HepG2 (cell line): Measurements from ENCODE around the gene SF3B6. TPM values are rescaled to one million over a fixed set of nuclear protein-coding genes. Genes with fewer than 3 reads are reported as not detected.
A peak's percentile ranks its signal among the peaks of the same experiment; 100 is the strongest.

Source experiments
- ARNTL ChIP-seq: sonication (generic); formaldehyde crosslinking; IDR thresholded peaks from 2 replicates; pipeline ENCODE4 v1.4.0; 2020; ENCODE audit warnings: mild to moderate bottlenecking, missing genetic modification reagents
- HDAC2 ChIP-seq: sonication (generic); formaldehyde crosslinking; IDR thresholded peaks from 2 replicates; pipeline ENCODE4 v1.4.0; 2020; ENCODE audit warnings: missing genetic modification reagents
- MZF1 ChIP-seq: sonication (generic); formaldehyde crosslinking; IDR thresholded peaks from 2 replicates; pipeline ENCODE4 v1.8.1; 2023; ENCODE audit warnings: mild to moderate bottlenecking, missing genetic modification reagents, borderline replicate concordance
- NFYB ChIP-seq: sonication (generic); formaldehyde crosslinking; IDR thresholded peaks from 2 replicates; pipeline ENCODE4 v1.4.0; 2020; ENCODE audit warnings: missing genetic modification reagents
- NFYC ChIP-seq: IDR thresholded peaks from 2 replicates; pipeline ENCODE4 v1.6.1; 2016; ENCODE audit warnings: missing genetic modification reagents, missing compliant biosample characterization
- NR0B2 ChIP-seq: sonication (generic); formaldehyde crosslinking; IDR thresholded peaks from 2 replicates; pipeline ENCODE4 v1.4.0; 2020; ENCODE audit warnings: mild to moderate bottlenecking, missing genetic modification reagents
- RCOR2 ChIP-seq: IDR thresholded peaks from 2 replicates; pipeline ENCODE4 v1.6.1; 2016; ENCODE audit warnings: missing biosample characterization, missing genetic modification reagents
- RXRB ChIP-seq: IDR thresholded peaks from 2 replicates; pipeline ENCODE4 v1.6.1; 2016; ENCODE audit warnings: borderline replicate concordance, missing genetic modification reagents, missing compliant biosample characterization
- SRY ChIP-seq: sonication (generic); formaldehyde crosslinking; IDR thresholded peaks from 2 replicates; pipeline ENCODE4 v1.8.0; 2022; ENCODE audit warnings: mild to moderate bottlenecking, missing genetic modification reagents
- TARDBP ChIP-seq: sonication (generic); formaldehyde crosslinking; IDR thresholded peaks from 2 replicates; pipeline ENCODE4 v1.8.0; 2022; ENCODE audit warnings: mild to moderate bottlenecking, missing genetic modification reagents
- TRIM24 ChIP-seq: sonication (generic); formaldehyde crosslinking; IDR thresholded peaks from 2 replicates; pipeline ENCODE4 v1.8.0; 2022; ENCODE audit warnings: mild to moderate bottlenecking, missing genetic modification reagents
- ZKSCAN5 ChIP-seq: sonication (generic); formaldehyde crosslinking; IDR thresholded peaks from 2 replicates; pipeline ENCODE4 v1.5.1; 2020; ENCODE audit warnings: mild to moderate bottlenecking, missing genetic modification reagents
- ZNF264 ChIP-seq: sonication (generic); formaldehyde crosslinking; IDR thresholded peaks from 2 replicates; pipeline ENCODE4 v1.4.0; 2020; ENCODE audit warnings: missing genetic modification reagents
- ZNF296 ChIP-seq: sonication (generic); formaldehyde crosslinking; conservative IDR thresholded peaks from 2 replicates; pipeline ENCODE4 v1.5.0; 2020; ENCODE audit warnings: mild to moderate bottlenecking, missing genetic modification reagents
- ZNF451 ChIP-seq: sonication (generic); formaldehyde crosslinking; IDR thresholded peaks from 2 replicates; pipeline ENCODE4 v1.5.0; 2020; ENCODE audit warnings: mild to moderate bottlenecking, missing genetic modification reagents
- polyA plus RNA-seq, 8 experiments: library from polyadenylated mRNA; depleted of rRNA in 3 of 8; stranded (reverse) in 7 of 8; unstranded in 1 of 8; fragments of >200 nt; fragmentation: Illumina TruSeq in 4 of 8; extraction: Trizol in 4 of 8; gene quantifications; 2 replicates each; pipeline versions ENCODE4 v1.2.1 to v1.2.3, GENCODE V29; 2011 to 2016; ENCODE audit warnings: low read depth in 4 of 8, missing spikeins in 1 of 8, mixed read lengths in 1 of 8; ENCODE audit not compliant: insufficient read depth in 1 of 8
- total RNA-seq, 5 experiments: library from RNA; depleted of rRNA; stranded (reverse); fragments of >200 nt; fragmentation: Illumina TruSeq; extraction: Trizol; gene quantifications; 2 replicates each; pipeline ENCODE4 v1.2.3, GENCODE V29; 2016; ENCODE audit warnings: low read depth in 1 of 5
- TF ChIP-seq, protein P1 (sequence below): sonication (generic); formaldehyde crosslinking; IDR thresholded peaks from 2 replicates; pipeline ENCODE4 v1.4.0; 2020; ENCODE audit warnings: missing genetic modification reagents, borderline replicate concordance
- TF ChIP-seq, protein P2 (sequence below): IDR thresholded peaks from 2 replicates; pipeline ENCODE4 v1.6.1; 2012; ENCODE audit warnings: inconsistent platforms
- TF ChIP-seq, protein P3 (sequence below): sonication (generic); formaldehyde crosslinking; IDR thresholded peaks from 2 replicates; pipeline ENCODE4 v1.5.0; 2020; ENCODE audit warnings: mild to moderate bottlenecking, missing genetic modification reagents
- TF ChIP-seq, protein P4 (sequence below): sonication (generic); formaldehyde crosslinking; IDR thresholded peaks from 2 replicates; pipeline ENCODE4 v1.8.1; 2023; ENCODE audit warnings: mild to moderate bottlenecking, missing genetic modification reagents

The SF3B6 gene
- total and polyA plus RNA-seq, 2 of the 13 experiments (the other 11 are each of a cell fraction or from before 2014, with no cell fraction given): 177 to 182 TPM

- TF ChIP-seq, protein P1, sequence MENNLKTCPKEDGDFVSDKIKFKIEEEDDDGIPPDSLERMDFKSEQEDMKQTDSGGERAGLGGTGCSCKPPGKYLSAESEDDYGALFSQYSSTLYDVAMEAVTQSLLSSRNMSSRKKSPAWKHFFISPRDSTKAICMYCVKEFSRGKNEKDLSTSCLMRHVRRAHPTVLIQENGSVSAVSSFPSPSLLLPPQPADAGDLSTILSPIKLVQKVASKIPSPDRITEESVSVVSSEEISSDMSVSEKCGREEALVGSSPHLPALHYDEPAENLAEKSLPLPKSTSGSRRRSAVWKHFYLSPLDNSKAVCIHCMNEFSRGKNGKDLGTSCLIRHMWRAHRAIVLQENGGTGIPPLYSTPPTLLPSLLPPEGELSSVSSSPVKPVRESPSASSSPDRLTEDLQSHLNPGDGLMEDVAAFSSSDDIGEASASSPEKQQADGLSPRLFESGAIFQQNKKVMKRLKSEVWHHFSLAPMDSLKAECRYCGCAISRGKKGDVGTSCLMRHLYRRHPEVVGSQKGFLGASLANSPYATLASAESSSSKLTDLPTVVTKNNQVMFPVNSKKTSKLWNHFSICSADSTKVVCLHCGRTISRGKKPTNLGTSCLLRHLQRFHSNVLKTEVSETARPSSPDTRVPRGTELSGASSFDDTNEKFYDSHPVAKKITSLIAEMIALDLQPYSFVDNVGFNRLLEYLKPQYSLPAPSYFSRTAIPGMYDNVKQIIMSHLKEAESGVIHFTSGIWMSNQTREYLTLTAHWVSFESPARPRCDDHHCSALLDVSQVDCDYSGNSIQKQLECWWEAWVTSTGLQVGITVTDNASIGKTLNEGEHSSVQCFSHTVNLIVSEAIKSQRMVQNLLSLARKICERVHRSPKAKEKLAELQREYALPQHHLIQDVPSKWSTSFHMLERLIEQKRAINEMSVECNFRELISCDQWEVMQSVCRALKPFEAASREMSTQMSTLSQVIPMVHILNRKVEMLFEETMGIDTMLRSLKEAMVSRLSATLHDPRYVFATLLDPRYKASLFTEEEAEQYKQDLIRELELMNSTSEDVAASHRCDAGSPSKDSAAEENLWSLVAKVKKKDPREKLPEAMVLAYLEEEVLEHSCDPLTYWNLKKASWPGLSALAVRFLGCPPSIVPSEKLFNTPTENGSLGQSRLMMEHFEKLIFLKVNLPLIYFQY (CRISPR knock-in tag): 0 out of 2 replicates have a peak, but pooled peaks have one; percentile 23
- TF ChIP-seq RXRB (CRISPR knock-in tag) (0 out of 2 replicates have a peak, but pooled peaks have one; percentile 13), ZNF296 (CRISPR knock-in tag) (no peak), ARNTL (CRISPR knock-in tag) (peak; percentile 82), HDAC2 (CRISPR knock-in tag) (peak; percentile 16), ZNF451 (CRISPR knock-in tag) (no peak), SRY (CRISPR knock-in tag) (peak; percentile 71), RCOR2 (CRISPR knock-in tag) (no peak; the same call in 1 of the 2 replicates), TARDBP (CRISPR knock-in tag) (peak; percentile 73; the same call in 1 of the 2 replicates), MZF1 (CRISPR knock-in tag) (no peak), NFYB (CRISPR knock-in tag) (peak; percentile 97), ZNF264 (CRISPR knock-in tag) (0 out of 2 replicates have a peak, but pooled peaks have one; percentile 57), NFYC (CRISPR knock-in tag) (peak; percentile 98), ZKSCAN5 (CRISPR knock-in tag) (0 out of 2 replicates have a peak, but pooled peaks have one; percentile 17), TRIM24 (no peak), NR0B2 (CRISPR knock-in tag) (peak; percentile 86; the same call in 1 of the 2 replicates)
- TF ChIP-seq, protein P2, sequence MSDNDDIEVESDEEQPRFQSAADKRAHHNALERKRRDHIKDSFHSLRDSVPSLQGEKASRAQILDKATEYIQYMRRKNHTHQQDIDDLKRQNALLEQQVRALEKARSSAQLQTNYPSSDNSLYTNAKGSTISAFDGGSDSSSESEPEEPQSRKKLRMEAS: peak; percentile 46; the same call in 1 of the 2 replicates
- TF ChIP-seq, protein P3, sequence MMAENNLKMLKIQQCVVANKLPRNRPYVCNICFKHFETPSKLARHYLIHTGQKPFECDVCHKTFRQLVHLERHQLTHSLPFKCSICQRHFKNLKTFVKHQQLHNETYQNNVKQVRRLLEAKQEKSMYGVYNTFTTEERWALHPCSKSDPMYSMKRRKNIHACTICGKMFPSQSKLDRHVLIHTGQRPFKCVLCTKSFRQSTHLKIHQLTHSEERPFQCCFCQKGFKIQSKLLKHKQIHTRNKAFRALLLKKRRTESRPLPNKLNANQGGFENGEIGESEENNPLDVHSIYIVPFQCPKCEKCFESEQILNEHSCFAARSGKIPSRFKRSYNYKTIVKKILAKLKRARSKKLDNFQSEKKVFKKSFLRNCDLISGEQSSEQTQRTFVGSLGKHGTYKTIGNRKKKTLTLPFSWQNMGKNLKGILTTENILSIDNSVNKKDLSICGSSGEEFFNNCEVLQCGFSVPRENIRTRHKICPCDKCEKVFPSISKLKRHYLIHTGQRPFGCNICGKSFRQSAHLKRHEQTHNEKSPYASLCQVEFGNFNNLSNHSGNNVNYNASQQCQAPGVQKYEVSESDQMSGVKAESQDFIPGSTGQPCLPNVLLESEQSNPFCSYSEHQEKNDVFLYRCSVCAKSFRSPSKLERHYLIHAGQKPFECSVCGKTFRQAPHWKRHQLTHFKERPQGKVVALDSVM: peak; percentile 7; the same call in 1 of the 2 replicates
- TF ChIP-seq, protein P4, sequence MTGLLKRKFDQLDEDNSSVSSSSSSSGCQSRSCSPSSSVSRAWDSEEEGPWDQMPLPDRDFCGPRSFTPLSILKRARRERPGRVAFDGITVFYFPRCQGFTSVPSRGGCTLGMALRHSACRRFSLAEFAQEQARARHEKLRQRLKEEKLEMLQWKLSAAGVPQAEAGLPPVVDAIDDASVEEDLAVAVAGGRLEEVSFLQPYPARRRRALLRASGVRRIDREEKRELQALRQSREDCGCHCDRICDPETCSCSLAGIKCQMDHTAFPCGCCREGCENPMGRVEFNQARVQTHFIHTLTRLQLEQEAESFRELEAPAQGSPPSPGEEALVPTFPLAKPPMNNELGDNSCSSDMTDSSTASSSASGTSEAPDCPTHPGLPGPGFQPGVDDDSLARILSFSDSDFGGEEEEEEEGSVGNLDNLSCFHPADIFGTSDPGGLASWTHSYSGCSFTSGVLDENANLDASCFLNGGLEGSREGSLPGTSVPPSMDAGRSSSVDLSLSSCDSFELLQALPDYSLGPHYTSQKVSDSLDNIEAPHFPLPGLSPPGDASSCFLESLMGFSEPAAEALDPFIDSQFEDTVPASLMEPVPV: 0 out of 2 replicates have a peak, but pooled peaks have one; percentile 55
These were observed 29.0 kb downstream of the SF3B6 start, which contains the start of gene WDCP (continued) for GRCh38 chr2:24046930-24047702.
